Skeletal muscle cell (primary cell): Measurements from ENCODE around the gene CACNA1E.

ENCODE experiments used
- DNase-seq: peaks from one replicate; pipeline ENCODE4 v3.0.0-alpha.2; 2010; ENCODE audit warnings: low read depth
- H3K4me3 ChIP-seq: 2 replicates; pipeline ENCODE4 v1.5.1; 2011; ENCODE audit warnings: low read depth, mild to moderate bottlenecking, control low read depth, low read length, moderate library complexity

CACNA1E gene

GRCh38 chr1:181777812-181778211 is 294.5 kb downstream of the CACNA1E start:
- no peak for DNase-seq

GRCh38 chr1:181778640-181779260 is 295.4 kb downstream of the CACNA1E start:
- H3K4me3 ChIP-seq = no peak overlapping the region
- DNase-seq = no peak

More at GRCh38 chr1:181777812-181778211, 294.5 kb downstream of the CACNA1E start:
- no peak overlapping the region for H3K4me3 ChIP-seq

GRCh38 chr1:181779343-181779742 is 296.0 kb downstream of the CACNA1E start:
- no peak overlapping the region for H3K4me3 ChIP-seq
- DNase-seq = no peak

- no peak overlapping the region for H3K4me3 ChIP-seq
These were observed 299.9 kb downstream of the CACNA1E start for GRCh38 chr1:181783208-181783607.

GRCh38 chr1:181784039-181784683 is 300.8 kb downstream of the CACNA1E start:
- no peak for DNase-seq
- H3K4me3 ChIP-seq = no peak overlapping the region

More at GRCh38 chr1:181783208-181783607, 299.9 kb downstream of the CACNA1E start:
- no peak for DNase-seq

- no peak for DNase-seq
- no peak overlapping the region for H3K4me3 ChIP-seq
These were observed 306.1 kb downstream of the CACNA1E start for GRCh38 chr1:181789395-181789794.

GRCh38 chr1:181791721-181792120 is 308.4 kb downstream of the CACNA1E start:
- DNase-seq = no peak
- H3K4me3 ChIP-seq = no peak overlapping the region

GRCh38 chr1:181793831-181794230 is 310.5 kb downstream of the CACNA1E start:
- H3K4me3 ChIP-seq = no peak overlapping the region
- no peak for DNase-seq

GRCh38 chr1:181794332-181794731 is 311.0 kb downstream of the CACNA1E start:
- DNase-seq = no peak
- H3K4me3 ChIP-seq = no peak overlapping the region

- no peak for DNase-seq
These were observed 315.0 kb downstream of the CACNA1E start for GRCh38 chr1:181798191-181798926.

GRCh38 chr1:181801617-181802016 is 318.3 kb downstream of the CACNA1E start:
- DNase-seq = no peak
- H3K4me3 ChIP-seq = no peak overlapping the region

More at GRCh38 chr1:181798191-181798926, 315.0 kb downstream of the CACNA1E start:
- no peak overlapping the region for H3K4me3 ChIP-seq

GRCh38 chr1:181802466-181802865 is 319.1 kb downstream of the CACNA1E start:
- H3K4me3 ChIP-seq = no peak overlapping the region
- no peak for DNase-seq

GRCh38 chr1:181803421-181803820 is 320.1 kb downstream of the CACNA1E start:
- DNase-seq = no peak
- no peak overlapping the region for H3K4me3 ChIP-seq

GRCh38 chr1:181804989-181805388 is 321.7 kb downstream of the CACNA1E start:
- no peak overlapping the region for H3K4me3 ChIP-seq
- no peak for DNase-seq

GRCh38 chr1:181806746-181807145 is 323.4 kb downstream of the CACNA1E start:
- no peak overlapping the region for H3K4me3 ChIP-seq
- DNase-seq = no peak

GRCh38 chr1:181807251-181807650 is 323.9 kb downstream of the CACNA1E start:
- no peak for DNase-seq
- no peak overlapping the region for H3K4me3 ChIP-seq

- DNase-seq = no peak
- no peak overlapping the region for H3K4me3 ChIP-seq
These were observed 326.8 kb downstream of the CACNA1E start for GRCh38 chr1:181809991-181810545.

- H3K4me3 ChIP-seq = no peak overlapping the region
- DNase-seq = no peak
These were observed 328.9 kb downstream of the CACNA1E start for GRCh38 chr1:181812208-181812607.

GRCh38 chr1:181813266-181813665 is 329.9 kb downstream of the CACNA1E start:
- no peak for DNase-seq
- H3K4me3 ChIP-seq = no peak overlapping the region

- no peak overlapping the region for H3K4me3 ChIP-seq
- DNase-seq = no peak
These were observed 333.3 kb downstream of the CACNA1E start for GRCh38 chr1:181816608-181817007.
